MM.1S (cell line): ENCODE measurements around the gene HNRNPA1.

ENCODE experiments used
- CTCF ChIP-seq: fragments of 300-600 bp; sonication (generic); IDR thresholded peaks from 2 replicates; pipeline ENCODE4 v1.5.1; 2016; ENCODE audit warnings: antibody characterized with exemption, low read length, mixed read lengths
- EZH2 ChIP-seq: fragments of 300-600 bp; sonication (generic); optimal IDR thresholded peaks from 2 replicates; pipeline ENCODE3; 2017; ENCODE audit warnings: low read depth, mild to moderate bottlenecking, antibody characterized with exemption, low read length, mixed read lengths
- EZH2phosphoT487 ChIP-seq: fragments of 300-600 bp; sonication (generic); IDR thresholded peaks from 2 replicates; pipeline ENCODE4 v1.6.1; 2018; ENCODE audit warnings: antibody characterized with exemption, low read length

DNA sequence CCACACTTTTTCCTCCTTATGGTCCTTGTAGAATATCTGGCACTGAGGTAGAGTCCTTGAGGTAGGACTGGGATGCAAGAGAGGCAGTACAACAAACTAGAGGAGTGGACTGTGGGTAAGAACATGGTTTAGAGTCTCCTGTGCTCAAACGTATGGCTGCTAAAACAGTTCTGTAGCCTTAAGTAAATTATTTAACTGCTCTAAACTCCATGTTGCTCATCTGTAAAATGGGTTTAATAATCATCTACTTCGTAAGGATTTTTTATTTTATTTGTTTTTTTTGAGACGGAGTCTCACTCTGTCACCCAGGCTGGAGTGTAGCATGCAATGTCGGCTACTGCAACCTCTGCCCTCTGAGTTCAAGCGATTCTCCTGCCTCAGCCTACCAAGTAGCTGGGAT lies 40.8 kb downstream of the HNRNPA1 start:
- no peak for TF ChIP-seq EZH2
- TF ChIP-seq CTCF, result no peak
- TF ChIP-seq EZH2phosphoT487, result no peak
